Thoracic aorta (tissue), 2 donors: ENCODE results near the gene STXBP3. TPM values are rescaled to one million over a fixed set of nuclear protein-coding genes. Genes with fewer than 3 reads are reported as not detected.
"Not testable (repeated sequence)": the region's sequence is repeated elsewhere in the genome, so short reads cannot be mapped to it uniquely, and the experiment has no call there.

Experiments
- ATAC-seq: fragments of 150-250 bp; one replicate; pipeline ENCODE4 v1.8.0; 2017; ENCODE audit warnings: low read depth; ENCODE audit not compliant: insufficient number of reproducible peaks, low FRiP score
- DNase-seq: peaks from one replicate; pipeline ENCODE4 v3.0.0-alpha.2; 2020; ENCODE audit warnings: low spot score
- H3K27ac ChIP-seq, 2 donors: fragments of 200-600 bp; sonication (generic); 1 replicate in 1 of 2; 2 replicates in 1 of 2; pipeline ENCODE4 v1.5.1; 2016; ENCODE audit warnings: mild to moderate bottlenecking in 2 of 2, moderate library complexity in 2 of 2
- H3K27me3 ChIP-seq: fragments of 200-600 bp; sonication (generic); replicated peaks from 2 replicates; pipeline ENCODE4 v1.6.0; 2016; ENCODE audit warnings: mild to moderate bottlenecking; ENCODE audit not compliant: insufficient read depth
- H3K36me3 ChIP-seq: fragments of 200-600 bp; sonication (generic); one replicate; pipeline ENCODE4 v1.5.1; 2016
- H3K4me1 ChIP-seq, 2 donors: fragments of 200-600 bp; sonication (generic); 1 replicate in 1 of 2; 2 replicates in 1 of 2; pipeline versions ENCODE4 v1.5.1 to v1.6.0; 2016; ENCODE audit warnings: low read depth in 2 of 2, mild to moderate bottlenecking in 1 of 2; ENCODE audit not compliant: control insufficient read depth in 1 of 2
- H3K4me3 ChIP-seq: fragments of 200-600 bp; sonication (generic); 2 replicates; pipeline ENCODE4 v1.5.1; 2016; ENCODE audit warnings: mild to moderate bottlenecking
- H3K9me3 ChIP-seq: fragments of 200-600 bp; sonication (generic); 2 replicates; pipeline ENCODE4 v1.5.1; 2016
- total RNA-seq, 2 donors: library from RNA; depleted of rRNA; stranded (reverse); fragments of >200 nt; gene quantifications; one replicate each; pipeline versions ENCODE4 v1.1.0 to v1.2.3, GENCODE V29; 2016
- TF ChIP-seq, protein P1 (sequence below): fragments of 200-600 bp; sonication (generic); IDR thresholded peaks from one replicate; pipeline ENCODE4 v1.5.1; 2019; ENCODE audit warnings: antibody characterized with exemption

The STXBP3 gene
- total RNA-seq, 2 donors from 2014 or later: 70.8 to 142 TPM

DNA sequence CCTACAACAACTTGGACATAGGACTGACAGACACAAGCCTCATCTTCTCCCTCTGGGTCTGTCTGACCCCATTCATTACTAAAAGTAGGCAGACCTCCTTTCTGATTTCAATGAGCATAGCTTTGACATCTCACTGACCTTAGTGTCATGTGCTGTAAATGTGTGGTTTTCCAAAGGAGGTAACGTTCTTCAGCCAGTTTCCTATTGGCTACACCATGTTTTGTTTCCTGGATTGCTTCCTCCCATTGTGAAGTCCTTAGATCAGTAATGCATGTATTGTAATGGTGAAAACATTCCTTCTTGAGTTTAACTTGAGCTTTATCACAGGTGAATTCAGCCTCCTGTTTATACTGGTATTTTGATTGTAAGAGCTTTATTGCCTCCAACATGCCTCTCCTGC, 20.6 kb downstream of the STXBP3 start:
- ATAC-seq: no peak
- Histone ChIP-seq H3K36me3 (peaks cover 31% of the 10 kb centered on the region), H3K27me3 (no peaks in the 10 kb centered on the region), H3K4me1 (no peaks in the 10 kb centered on the region), H3K9me3 (no peaks in the 10 kb centered on the region), H3K27ac (no peak overlapping the region), H3K4me3 (no peak overlapping the region)
- no peak for DNase-seq
- TF ChIP-seq, protein P1, sequence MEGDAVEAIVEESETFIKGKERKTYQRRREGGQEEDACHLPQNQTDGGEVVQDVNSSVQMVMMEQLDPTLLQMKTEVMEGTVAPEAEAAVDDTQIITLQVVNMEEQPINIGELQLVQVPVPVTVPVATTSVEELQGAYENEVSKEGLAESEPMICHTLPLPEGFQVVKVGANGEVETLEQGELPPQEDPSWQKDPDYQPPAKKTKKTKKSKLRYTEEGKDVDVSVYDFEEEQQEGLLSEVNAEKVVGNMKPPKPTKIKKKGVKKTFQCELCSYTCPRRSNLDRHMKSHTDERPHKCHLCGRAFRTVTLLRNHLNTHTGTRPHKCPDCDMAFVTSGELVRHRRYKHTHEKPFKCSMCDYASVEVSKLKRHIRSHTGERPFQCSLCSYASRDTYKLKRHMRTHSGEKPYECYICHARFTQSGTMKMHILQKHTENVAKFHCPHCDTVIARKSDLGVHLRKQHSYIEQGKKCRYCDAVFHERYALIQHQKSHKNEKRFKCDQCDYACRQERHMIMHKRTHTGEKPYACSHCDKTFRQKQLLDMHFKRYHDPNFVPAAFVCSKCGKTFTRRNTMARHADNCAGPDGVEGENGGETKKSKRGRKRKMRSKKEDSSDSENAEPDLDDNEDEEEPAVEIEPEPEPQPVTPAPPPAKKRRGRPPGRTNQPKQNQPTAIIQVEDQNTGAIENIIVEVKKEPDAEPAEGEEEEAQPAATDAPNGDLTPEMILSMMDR: no peak

DNA sequence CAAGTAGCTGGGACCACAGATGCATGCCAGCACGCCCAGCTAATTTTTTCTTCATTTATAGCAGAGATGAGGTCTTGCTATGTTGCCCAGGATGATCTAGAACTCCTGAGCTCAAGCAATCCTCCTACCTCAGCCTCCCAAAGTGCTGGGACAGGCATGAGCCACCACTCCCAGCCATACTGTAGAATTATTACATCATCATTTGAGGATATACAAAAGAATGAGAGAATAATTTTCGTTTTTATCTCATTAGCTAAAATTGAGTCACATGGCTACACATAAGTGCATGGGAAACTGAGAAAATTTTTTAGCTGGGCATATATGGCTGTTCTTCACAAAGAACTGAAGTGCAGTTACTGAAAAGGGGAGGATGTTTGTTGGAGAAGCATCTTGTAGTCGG, 21.2 kb downstream of the STXBP3 start:
- no peaks in the 10 kb centered on the region for H3K27me3 ChIP-seq
- no peak overlapping the region for H3K27ac ChIP-seq
- H3K36me3 ChIP-seq: peaks cover 31% of the 10 kb centered on the region
- no peak overlapping the region for H3K4me3 ChIP-seq
- DNase-seq (no peak), ATAC-seq (no peak)
- no peaks in the 10 kb centered on the region for H3K9me3 ChIP-seq
- H3K4me1 ChIP-seq: no peaks in the 10 kb centered on the region
- TF ChIP-seq, protein P1: no peak

DNA sequence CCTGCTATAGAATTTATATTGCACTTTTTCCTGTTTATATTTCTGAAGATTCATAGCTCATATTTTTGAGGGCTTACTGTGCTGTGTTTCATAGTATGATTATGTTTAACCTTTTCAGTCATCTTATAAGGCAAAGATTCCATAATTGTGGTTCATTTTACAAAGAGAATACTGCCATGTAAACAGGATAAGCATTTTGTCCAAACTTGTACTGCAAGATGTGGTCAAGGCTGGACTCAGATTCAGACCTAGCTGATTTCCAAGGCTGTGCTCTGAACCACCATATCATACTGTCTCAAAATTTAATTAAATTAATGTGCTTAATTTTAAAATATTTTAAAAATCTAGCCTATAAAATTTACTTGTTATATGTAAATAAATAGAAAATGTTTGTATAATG, 31.4 kb downstream of the STXBP3 start:
- TF ChIP-seq, protein P1: no peak
- peaks cover 29% of the 10 kb centered on the region for H3K36me3 ChIP-seq

DNA sequence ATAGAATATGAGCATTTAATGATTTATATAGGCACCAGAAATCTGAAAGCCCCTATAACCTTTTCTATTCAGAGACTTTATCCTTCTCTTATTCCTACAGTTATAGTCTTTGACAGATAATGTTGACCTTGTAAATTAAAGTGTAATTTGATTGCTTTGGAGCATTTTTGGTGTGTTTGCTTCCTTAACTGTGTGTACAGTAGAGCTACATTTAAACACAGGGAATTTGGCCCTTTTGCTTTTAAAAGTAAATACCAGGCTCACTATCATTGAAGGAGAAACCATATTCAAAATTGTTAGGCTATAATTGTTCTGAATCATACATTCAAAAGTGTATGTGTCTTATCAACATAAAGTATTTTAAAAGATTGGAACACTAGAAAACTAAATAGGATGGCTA, 33.0 kb downstream of the STXBP3 start:
- Histone ChIP-seq H3K27me3 (no peaks in the 10 kb centered on the region), H3K27ac (no peak overlapping the region), H3K9me3 (no peaks in the 10 kb centered on the region), H3K36me3 (peaks cover 29% of the 10 kb centered on the region), H3K4me1 (no peaks in the 10 kb centered on the region), H3K4me3 (no peak overlapping the region)
- no peak for ATAC-seq
- DNase-seq: no peak
- TF ChIP-seq, protein P1: no peak

More for the DNA sequence above, 31.4 kb downstream of the STXBP3 start:
- no peaks in the 10 kb centered on the region for H3K27me3 ChIP-seq
- H3K9me3 ChIP-seq: no peaks in the 10 kb centered on the region
- no peak for ATAC-seq
- DNase-seq: no peak
- no peaks in the 10 kb centered on the region for H3K4me1 ChIP-seq
- no peak overlapping the region for H3K4me3 ChIP-seq
- no peak overlapping the region for H3K27ac ChIP-seq

DNA sequence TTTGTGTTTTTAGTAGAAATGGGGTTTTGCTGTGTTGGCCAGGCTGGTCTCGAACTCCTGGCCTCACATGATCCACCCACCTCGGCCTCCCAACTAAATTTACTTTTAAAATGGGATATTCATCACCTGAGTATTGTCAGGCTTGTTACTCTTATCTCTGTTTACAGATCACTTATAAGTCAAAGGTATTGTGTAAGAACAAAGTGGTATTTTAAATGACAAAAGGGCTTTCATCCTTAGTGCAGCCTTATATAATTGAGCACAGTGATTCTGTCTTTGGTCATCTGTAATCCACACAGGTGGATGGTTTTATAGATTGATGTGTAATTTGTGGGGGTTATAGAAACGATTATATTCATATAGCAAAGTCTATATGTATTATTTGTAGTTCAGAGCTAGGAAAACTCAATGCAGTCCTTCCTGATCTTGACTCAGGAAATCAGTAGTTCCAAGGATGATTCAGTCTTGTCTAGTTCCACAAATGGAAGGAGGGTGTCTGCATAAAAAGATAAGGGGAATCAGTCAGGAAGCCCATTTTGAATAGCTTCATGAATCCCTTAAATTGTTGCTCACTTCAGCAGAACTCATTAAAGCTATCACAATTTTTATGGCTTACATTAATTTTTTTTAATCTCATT, 34.6 kb downstream of the STXBP3 start:
- Histone ChIP-seq H3K4me3 (no peak overlapping the region), H3K4me1 (no peaks in the 10 kb centered on the region), H3K36me3 (peaks cover 45% of the 10 kb centered on the region), H3K9me3 (peaks cover 8% of the 10 kb centered on the region), H3K27ac (no peak overlapping the region), H3K27me3 (no peaks in the 10 kb centered on the region)
- no peak for DNase-seq
- ATAC-seq: no peak
- TF ChIP-seq, protein P1: no peak

DNA sequence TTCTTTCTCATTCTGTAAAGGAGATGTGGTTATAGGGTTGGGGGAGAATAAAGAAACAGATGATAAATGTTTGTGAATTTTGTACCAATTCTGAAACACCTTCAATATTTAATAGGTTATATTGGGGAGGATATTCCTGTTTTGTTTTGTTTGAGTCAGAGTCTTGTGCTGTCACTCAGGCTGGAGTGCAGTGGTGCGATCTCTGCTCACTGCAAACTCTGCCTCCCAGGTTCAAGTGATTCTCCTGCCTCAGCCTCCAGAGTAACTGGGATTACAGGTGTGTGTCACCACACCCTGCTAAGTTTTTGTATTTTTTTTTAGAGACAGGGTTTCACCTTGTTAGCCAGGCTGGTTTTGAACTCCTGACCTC, 35.1 kb downstream of the STXBP3 start:
- H3K9me3 ChIP-seq, DNase-seq, H3K27ac ChIP-seq, H3K4me3 ChIP-seq, ATAC-seq, H3K27me3 ChIP-seq, H3K4me1 ChIP-seq: not testable (repeated sequence)
- H3K36me3 ChIP-seq: peaks cover 44% of the 10 kb centered on the region
